Osteoblast (primary cell): ENCODE data around the gene NEK6. TPM values are rescaled to one million over a fixed set of nuclear protein-coding genes. Genes with fewer than 3 reads are reported as not detected.

Source experiments
- DNase-seq: peaks from one replicate; pipeline ENCODE4 v3.0.0; 2011; ENCODE audit warnings: low spot score, mixed read lengths; ENCODE audit not compliant: insufficient read length; ENCODE audit errors: missing footprints
- H2AFZ ChIP-seq: 2 replicates; pipeline ENCODE4 v1.6.0; 2011; ENCODE audit warnings: mild to moderate bottlenecking, low read length
- H3K27ac ChIP-seq: 2 replicates; pipeline ENCODE4 v1.5.1; 2011; ENCODE audit warnings: mild to moderate bottlenecking, low read depth, low read length, moderate library complexity
- H3K27me3 ChIP-seq: 2 replicates; pipeline ENCODE4 v1.6.0; 2012; ENCODE audit warnings: mild to moderate bottlenecking, control low read depth, inconsistent platforms, low read length, moderate library complexity; ENCODE audit not compliant: insufficient read depth
- H3K36me3 ChIP-seq: 2 replicates; pipeline ENCODE4 v1.5.1; 2011; ENCODE audit warnings: mild to moderate bottlenecking, low read length, control low read depth, moderate library complexity; ENCODE audit not compliant: insufficient read depth
- H3K4me1 ChIP-seq: 2 replicates; pipeline ENCODE4 v1.5.1; 2011; ENCODE audit warnings: mild to moderate bottlenecking, low read length, control low read depth, moderate library complexity; ENCODE audit not compliant: insufficient read depth
- H3K4me2 ChIP-seq: 2 replicates; pipeline ENCODE4 v1.6.0; 2011; ENCODE audit warnings: mild to moderate bottlenecking, low read length; ENCODE audit not compliant: insufficient read depth
- H3K4me3 ChIP-seq: fragments of 200-600 bp; sonication (generic); 3 replicates; pipeline ENCODE4 v1.5.1; 2012; ENCODE audit warnings: mild to moderate bottlenecking, low read length, inconsistent platforms; ENCODE audit not compliant: insufficient read depth
- H3K79me2 ChIP-seq: 2 replicates; pipeline ENCODE4 v1.6.0; 2012; ENCODE audit warnings: mild to moderate bottlenecking, low read length, control low read depth, inconsistent platforms; ENCODE audit not compliant: insufficient read depth
- H3K9me3 ChIP-seq: 2 replicates; pipeline ENCODE4 v1.5.1; 2011; ENCODE audit warnings: low read depth, low read length, control low read depth
- H4K20me1 ChIP-seq: 2 replicates; pipeline ENCODE4 v1.6.0; 2012; ENCODE audit warnings: mild to moderate bottlenecking, low read length, control low read depth; ENCODE audit not compliant: insufficient read depth
- total RNA-seq: library from RNA; depleted of rRNA; stranded (reverse); fragments of >200 nt; gene quantifications from 2 replicates; pipeline ENCODE4 v1.2.3, GENCODE V29; 2012
- TF ChIP-seq, protein P1 (sequence below): IDR thresholded peaks from 2 replicates; pipeline ENCODE4 v1.5.1; 2011; ENCODE audit warnings: mild to moderate bottlenecking, low read depth, low read length, moderate library complexity; ENCODE audit errors: extremely low read depth

NEK6 gene
- total RNA-seq, 1 donor: 128 TPM

GRCh38 chr9:124388275-124389048, 130.7 kb downstream of the NEK6 start:
- no peaks in the 10 kb centered on the region for H3K27me3 ChIP-seq
- H3K4me3 ChIP-seq: no peak overlapping the region
- H3K4me2 ChIP-seq: no peak overlapping the region
- H2AFZ ChIP-seq: no peak overlapping the region
- peaks cover 30% of the 10 kb centered on the region for H3K4me1 ChIP-seq
- no peak overlapping the region for H3K27ac ChIP-seq
- TF ChIP-seq, protein P1, sequence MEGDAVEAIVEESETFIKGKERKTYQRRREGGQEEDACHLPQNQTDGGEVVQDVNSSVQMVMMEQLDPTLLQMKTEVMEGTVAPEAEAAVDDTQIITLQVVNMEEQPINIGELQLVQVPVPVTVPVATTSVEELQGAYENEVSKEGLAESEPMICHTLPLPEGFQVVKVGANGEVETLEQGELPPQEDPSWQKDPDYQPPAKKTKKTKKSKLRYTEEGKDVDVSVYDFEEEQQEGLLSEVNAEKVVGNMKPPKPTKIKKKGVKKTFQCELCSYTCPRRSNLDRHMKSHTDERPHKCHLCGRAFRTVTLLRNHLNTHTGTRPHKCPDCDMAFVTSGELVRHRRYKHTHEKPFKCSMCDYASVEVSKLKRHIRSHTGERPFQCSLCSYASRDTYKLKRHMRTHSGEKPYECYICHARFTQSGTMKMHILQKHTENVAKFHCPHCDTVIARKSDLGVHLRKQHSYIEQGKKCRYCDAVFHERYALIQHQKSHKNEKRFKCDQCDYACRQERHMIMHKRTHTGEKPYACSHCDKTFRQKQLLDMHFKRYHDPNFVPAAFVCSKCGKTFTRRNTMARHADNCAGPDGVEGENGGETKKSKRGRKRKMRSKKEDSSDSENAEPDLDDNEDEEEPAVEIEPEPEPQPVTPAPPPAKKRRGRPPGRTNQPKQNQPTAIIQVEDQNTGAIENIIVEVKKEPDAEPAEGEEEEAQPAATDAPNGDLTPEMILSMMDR: no peak
- H3K9me3 ChIP-seq: no peaks in the 10 kb centered on the region
- peaks cover 87% of the 10 kb centered on the region for H3K79me2 ChIP-seq
- H3K36me3 ChIP-seq: peaks cover 11% of the 10 kb centered on the region
- peaks cover 51% of the 10 kb centered on the region for H4K20me1 ChIP-seq
- DNase-seq: no peak

- H4K20me1 ChIP-seq: peaks cover 56% of the 10 kb centered on the region
- no peak for DNase-seq
- TF ChIP-seq, protein P1: no peak
- no peak overlapping the region for H2AFZ ChIP-seq
- H3K36me3 ChIP-seq: peaks cover 2% of the 10 kb centered on the region
- no peak overlapping the region for H3K27ac ChIP-seq
- H3K4me3 ChIP-seq: no peak overlapping the region
- H3K4me1 ChIP-seq: peaks cover 39% of the 10 kb centered on the region
- H3K9me3 ChIP-seq: no peaks in the 10 kb centered on the region
- peaks cover 84% of the 10 kb centered on the region for H3K79me2 ChIP-seq
- H3K4me2 ChIP-seq: no peak overlapping the region
- no peaks in the 10 kb centered on the region for H3K27me3 ChIP-seq
Measured at GRCh38 chr9:124389146-124389939, 131.6 kb downstream of the NEK6 start.

DNA sequence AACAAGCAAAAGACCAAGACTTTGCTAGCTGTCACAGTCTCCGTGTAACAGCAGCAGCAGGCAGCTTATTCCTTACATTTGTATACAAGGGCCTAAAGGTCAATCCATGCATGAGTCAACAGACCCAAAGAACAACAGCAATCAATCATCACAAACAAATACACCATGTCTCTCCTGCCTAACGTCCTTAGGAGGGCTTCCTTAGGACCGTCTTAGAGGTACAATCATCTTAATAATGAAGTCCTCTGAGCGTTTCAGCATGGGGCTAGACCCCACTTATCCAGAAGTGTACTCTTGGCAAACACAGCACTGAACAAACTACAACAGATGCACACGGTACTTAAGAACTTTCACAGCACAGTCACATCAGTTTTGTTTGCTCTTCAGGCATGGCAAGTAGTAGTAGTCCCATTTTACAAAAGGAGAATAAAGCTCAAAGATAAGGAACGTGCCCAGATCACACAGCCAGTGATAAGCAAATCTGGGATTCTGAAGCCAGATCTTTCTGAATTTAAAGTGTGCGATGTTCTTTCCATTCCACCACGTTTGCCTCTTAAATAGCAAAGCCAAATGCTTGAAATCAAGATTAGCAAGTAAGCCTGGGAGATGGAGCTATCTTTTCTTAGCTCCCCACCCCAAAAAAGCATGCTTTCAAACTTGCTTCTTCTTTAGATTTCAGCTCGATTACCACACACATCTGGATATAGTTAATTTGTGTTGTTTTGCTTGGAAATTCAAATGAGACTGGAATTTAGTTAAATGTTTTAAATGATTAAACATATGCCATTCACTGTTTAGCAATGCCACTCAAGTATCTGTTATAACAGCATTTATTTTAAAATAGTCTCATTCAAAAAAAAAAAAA, 133.3 kb downstream of the NEK6 start:
- H4K20me1 ChIP-seq: peaks cover 42% of the 10 kb centered on the region
- peak overlapping the region; percentile 9 for H3K27ac ChIP-seq

More for the DNA sequence above, 133.3 kb downstream of the NEK6 start:
- Histone ChIP-seq H3K79me2 (peaks cover 83% of the 10 kb centered on the region), H3K27me3 (no peaks in the 10 kb centered on the region), H3K36me3 (peaks cover 5% of the 10 kb centered on the region), H3K9me3 (no peaks in the 10 kb centered on the region), H2AFZ (no peak overlapping the region), H3K4me2 (peak overlapping the region; percentile 21), H3K4me3 (no peak overlapping the region), H3K4me1 (peaks cover 42% of the 10 kb centered on the region)
- DNase-seq: peak; percentile 45
- TF ChIP-seq, protein P1: no peak
